Smooth muscle cell (in vitro differentiated cells): ENCODE data around the gene RHOT2. TPM values are rescaled to one million over a fixed set of nuclear protein-coding genes. Genes with fewer than 3 reads are reported as not detected.
A peak's percentile ranks its signal among the peaks of the same experiment; 100 is the strongest.

Source experiments
- DNase-seq: peaks from one replicate; lab custom pipeline; 2025; ENCODE audit not compliant: unreplicated experiment; lab: John Stamatoyannopoulos, UW
- H2AFZ ChIP-seq: fragments of 200-600 bp; sonication (generic); 2 replicates; pipeline ENCODE4 v1.6.0; 2016; ENCODE audit warnings: antibody characterized with exemption, low read depth, mild to moderate bottlenecking
- H3F3A ChIP-seq: fragments of 200-600 bp; sonication (generic); 2 replicates; pipeline ENCODE4 v1.6.0; 2017; ENCODE audit warnings: antibody characterized with exemption, low read depth
- H3K27ac ChIP-seq: fragments of 200-600 bp; sonication (generic); 2 replicates; pipeline ENCODE4 v1.5.1; 2016; ENCODE audit warnings: low read depth, mild to moderate bottlenecking
- H3K27me3 ChIP-seq: fragments of 200-600 bp; sonication (generic); 2 replicates; pipeline ENCODE4 v1.6.1; 2016; ENCODE audit warnings: low read depth, mild to moderate bottlenecking
- H3K36me3 ChIP-seq: fragments of 200-600 bp; sonication (generic); 2 replicates; pipeline ENCODE4 v1.5.1; 2016; ENCODE audit warnings: low read depth
- H3K4me1 ChIP-seq: fragments of 200-600 bp; sonication (generic); 2 replicates; pipeline ENCODE4 v1.5.1; 2016; ENCODE audit warnings: low read depth
- H3K4me2 ChIP-seq: fragments of 200-600 bp; sonication (generic); 2 replicates; pipeline ENCODE4 v1.6.0; 2016; ENCODE audit warnings: mild to moderate bottlenecking
- H3K4me3 ChIP-seq: fragments of 200-600 bp; sonication (generic); 2 replicates; pipeline ENCODE4 v1.5.1; 2016; ENCODE audit warnings: mild to moderate bottlenecking
- H3K79me2 ChIP-seq: fragments of 200-600 bp; sonication (generic); 2 replicates; pipeline ENCODE4 v1.6.0; 2016; ENCODE audit warnings: low read depth, mild to moderate bottlenecking
- H3K9ac ChIP-seq: fragments of 200-600 bp; sonication (generic); 2 replicates; pipeline ENCODE4 v1.6.0; 2016; ENCODE audit warnings: low read depth
- H3K9me3 ChIP-seq: fragments of 200-600 bp; sonication (generic); replicated peaks from 2 replicates; pipeline ENCODE4 v1.5.1; 2016; ENCODE audit warnings: low read depth
- H4K20me1 ChIP-seq: fragments of 200-600 bp; sonication (generic); 2 replicates; pipeline ENCODE4 v1.6.0; 2016; ENCODE audit warnings: low read depth
- WGBS: methylation state at CpG from one replicate; pipeline ENCODE4 v1.1.7; 2016; ENCODE audit warnings: low lambda C conversion rate; 5-methylcytosine and 5-hydroxymethylcytosine counted together
- polyA plus RNA-seq: library from polyadenylated mRNA; unstranded; fragments of >200 nt; fragmentation: Nextera tagmentation; extraction: Ambion mirVana; gene quantifications from 2 replicates; pipeline ENCODE4 v1.2.1, GENCODE V29; 2016
- total RNA-seq: library from RNA; depleted of rRNA; stranded (reverse); fragments of >200 nt; gene quantifications from 2 replicates; pipeline ENCODE4 v1.2.3, GENCODE V29; 2014
- TF ChIP-seq, protein P1 (sequence below): fragments of 200-600 bp; sonication (generic); IDR thresholded peaks from 2 replicates; pipeline ENCODE4 v1.5.1; 2017; ENCODE audit warnings: borderline replicate concordance, mild to moderate bottlenecking, antibody characterized with exemption; ENCODE audit not compliant: insufficient read depth, poor library complexity, severe bottlenecking

The RHOT2 gene
- total and polyA plus RNA-seq, 2 experiments from 2014 or later, result 41.4 to 148 TPM

- Histone ChIP-seq H2AFZ (no peak overlapping the region), H3K9me3 (no peaks in the 10 kb centered on the region), H3K4me1 (peaks cover 4% of the 10 kb centered on the region), H4K20me1 (no peaks in the 10 kb centered on the region), H3K79me2 (no peaks in the 10 kb centered on the region), H3F3A (no peaks in the 10 kb centered on the region), H3K27me3 (peaks cover 59% of the 10 kb centered on the region), H3K36me3 (no peaks in the 10 kb centered on the region), H3K4me2 (no peak overlapping the region), H3K9ac (no peak overlapping the region), H3K27ac (no peak overlapping the region), H3K4me3 (no peak overlapping the region)
- TF ChIP-seq, protein P1, sequence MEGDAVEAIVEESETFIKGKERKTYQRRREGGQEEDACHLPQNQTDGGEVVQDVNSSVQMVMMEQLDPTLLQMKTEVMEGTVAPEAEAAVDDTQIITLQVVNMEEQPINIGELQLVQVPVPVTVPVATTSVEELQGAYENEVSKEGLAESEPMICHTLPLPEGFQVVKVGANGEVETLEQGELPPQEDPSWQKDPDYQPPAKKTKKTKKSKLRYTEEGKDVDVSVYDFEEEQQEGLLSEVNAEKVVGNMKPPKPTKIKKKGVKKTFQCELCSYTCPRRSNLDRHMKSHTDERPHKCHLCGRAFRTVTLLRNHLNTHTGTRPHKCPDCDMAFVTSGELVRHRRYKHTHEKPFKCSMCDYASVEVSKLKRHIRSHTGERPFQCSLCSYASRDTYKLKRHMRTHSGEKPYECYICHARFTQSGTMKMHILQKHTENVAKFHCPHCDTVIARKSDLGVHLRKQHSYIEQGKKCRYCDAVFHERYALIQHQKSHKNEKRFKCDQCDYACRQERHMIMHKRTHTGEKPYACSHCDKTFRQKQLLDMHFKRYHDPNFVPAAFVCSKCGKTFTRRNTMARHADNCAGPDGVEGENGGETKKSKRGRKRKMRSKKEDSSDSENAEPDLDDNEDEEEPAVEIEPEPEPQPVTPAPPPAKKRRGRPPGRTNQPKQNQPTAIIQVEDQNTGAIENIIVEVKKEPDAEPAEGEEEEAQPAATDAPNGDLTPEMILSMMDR, result no peak
- DNase-seq, result no peak
- 61% methylated on average over 3 of the region's 3 CpGs for WGBS
Measured at GRCh38 chr16:708019-708418, 40.1 kb downstream of the RHOT2 start.

DNA sequence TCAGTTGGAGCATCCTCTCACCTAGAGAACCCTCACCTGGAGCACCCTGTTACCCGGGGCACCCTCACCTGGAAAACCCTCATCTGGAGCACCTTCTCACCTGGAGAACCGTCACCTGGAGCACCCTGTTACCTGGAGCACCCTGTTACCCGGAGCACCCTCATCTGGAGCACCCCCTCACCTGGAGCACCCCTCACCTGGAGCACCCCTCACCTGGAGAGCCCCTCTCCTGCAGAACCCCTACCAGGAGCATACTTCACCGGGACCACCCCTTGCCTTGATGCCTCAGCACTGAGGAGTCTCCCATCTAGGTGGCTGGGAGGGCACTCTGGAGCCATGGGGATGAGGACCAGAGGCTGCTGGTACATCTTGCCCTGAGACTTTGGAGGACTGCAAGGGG, 41.0 kb downstream of the RHOT2 start:
- TF ChIP-seq, protein P1, result no peak
- no peak overlapping the region for H3K9ac ChIP-seq
- H3K36me3 ChIP-seq, result no peaks in the 10 kb centered on the region
- peaks cover 4% of the 10 kb centered on the region for H3K4me1 ChIP-seq
- no peaks in the 10 kb centered on the region for H3F3A ChIP-seq
- WGBS, result 59% methylated on average over 4 of the region's 4 CpGs
- no peak overlapping the region for H3K4me3 ChIP-seq
- H3K4me2 ChIP-seq, result no peak overlapping the region
- no peaks in the 10 kb centered on the region for H3K79me2 ChIP-seq
- DNase-seq, result no peak
- H3K27me3 ChIP-seq, result peaks cover 49% of the 10 kb centered on the region
- no peaks in the 10 kb centered on the region for H3K9me3 ChIP-seq
- H2AFZ ChIP-seq, result no peak overlapping the region
- no peaks in the 10 kb centered on the region for H4K20me1 ChIP-seq
- H3K27ac ChIP-seq, result no peak overlapping the region

- peaks cover 41% of the 10 kb centered on the region for H3K27me3 ChIP-seq
- H3K4me3 ChIP-seq, result no peak overlapping the region
- H3K79me2 ChIP-seq, result no peaks in the 10 kb centered on the region
- DNase-seq, result peak; percentile 16
- H3K9me3 ChIP-seq, result no peaks in the 10 kb centered on the region
- H3K27ac ChIP-seq, result no peak overlapping the region
- H2AFZ ChIP-seq, result no peak overlapping the region
- no peak overlapping the region for H3K9ac ChIP-seq
- no peak overlapping the region for H3K4me2 ChIP-seq
- no peaks in the 10 kb centered on the region for H3F3A ChIP-seq
- H3K36me3 ChIP-seq, result no peaks in the 10 kb centered on the region
- TF ChIP-seq, protein P1, result no peak
- WGBS, result 60% methylated on average over 29 of the region's 30 CpGs
- peaks cover 8% of the 10 kb centered on the region for H3K4me1 ChIP-seq
- no peaks in the 10 kb centered on the region for H4K20me1 ChIP-seq
Measured at GRCh38 chr16:709566-710499, 41.9 kb downstream of the RHOT2 start.
